ENCODE data around the gene STX3.

STX3 gene

DNA sequence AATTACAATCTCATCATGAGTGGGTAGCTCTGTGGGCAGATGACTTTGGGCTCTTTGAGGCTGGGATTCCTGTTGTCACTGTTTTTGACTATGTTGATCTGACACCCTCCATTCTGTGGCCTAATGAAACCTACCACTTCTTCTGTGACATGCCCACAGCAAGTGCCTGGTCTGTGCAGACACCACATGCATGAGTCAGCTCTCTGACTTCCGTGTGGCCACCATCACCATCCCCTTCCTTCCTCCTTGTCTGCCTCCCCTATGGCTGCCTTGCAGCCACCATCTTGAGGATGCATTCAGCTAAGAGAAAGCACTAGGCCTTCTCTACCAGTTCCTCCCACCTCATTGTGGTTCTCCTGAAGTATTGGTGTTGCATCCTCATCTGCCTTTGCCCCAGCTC, 26.3 kb upstream of the STX3 start:
- H3K36me3 ChIP-seq (ENCODE audit: control insufficient read depth, insufficient read depth, low read length) = no peaks in the 10 kb centered on the region

DNA sequence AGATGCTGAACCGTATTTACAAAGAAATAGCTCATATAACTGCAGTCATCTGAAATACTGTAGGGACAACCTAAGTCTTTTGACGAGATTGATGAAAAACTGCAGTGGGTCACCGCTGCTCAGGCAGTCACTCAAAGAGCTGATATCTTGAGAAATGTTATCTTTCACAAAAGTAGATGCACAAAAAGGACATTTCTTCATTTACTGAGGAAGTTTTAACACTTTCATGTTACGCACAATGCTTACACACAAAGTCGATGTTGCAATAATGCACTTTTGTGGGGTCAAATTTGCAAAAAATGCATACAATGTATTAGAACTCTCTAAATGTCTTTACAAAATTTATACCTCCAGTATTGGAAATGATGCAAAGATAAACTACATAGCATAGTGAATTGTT, 25.3 kb upstream of the STX3 start:
- H3K36me3 ChIP-seq (ENCODE audit: control insufficient read depth, insufficient read depth, low read length) = no peaks in the 10 kb centered on the region
- no peaks in the 10 kb centered on the region for H3K9me3 ChIP-seq (ENCODE audit: control insufficient read depth, insufficient read depth, low read length)
- no peak overlapping the region for H3K9ac ChIP-seq (ENCODE audit: low read depth, low read length)
- H3K4me3 ChIP-seq (ENCODE audit: low read depth, low read length) = no peak overlapping the region
- H3K27me3 ChIP-seq (ENCODE audit: control insufficient read depth, insufficient read depth, low read length) = no peaks in the 10 kb centered on the region
- H3K4me1 ChIP-seq (ENCODE audit: control insufficient read depth, insufficient read depth, low read length) = no peaks in the 10 kb centered on the region

More for the DNA sequence above, 26.3 kb upstream of the STX3 start:
- H3K9me3 ChIP-seq (ENCODE audit: control insufficient read depth, insufficient read depth, low read length) = no peaks in the 10 kb centered on the region
- H3K4me3 ChIP-seq (ENCODE audit: low read depth, low read length) = no peak overlapping the region
- no peaks in the 10 kb centered on the region for H3K27me3 ChIP-seq (ENCODE audit: control insufficient read depth, insufficient read depth, low read length)
- H3K4me1 ChIP-seq (ENCODE audit: control insufficient read depth, insufficient read depth, low read length) = no peaks in the 10 kb centered on the region
- H3K9ac ChIP-seq (ENCODE audit: low read depth, low read length) = no peak overlapping the region

- no peak overlapping the region for H3K4me3 ChIP-seq (ENCODE audit: low read depth, low read length)
- H3K4me1 ChIP-seq (ENCODE audit: control insufficient read depth, insufficient read depth, low read length) = no peaks in the 10 kb centered on the region
- H3K27me3 ChIP-seq (ENCODE audit: control insufficient read depth, insufficient read depth, low read length) = no peaks in the 10 kb centered on the region
- H3K9me3 ChIP-seq (ENCODE audit: control insufficient read depth, insufficient read depth, low read length) = no peaks in the 10 kb centered on the region
- H3K36me3 ChIP-seq (ENCODE audit: control insufficient read depth, insufficient read depth, low read length) = no peaks in the 10 kb centered on the region
- H3K9ac ChIP-seq (ENCODE audit: low read depth, low read length) = no peak overlapping the region
These were observed 24.1 kb upstream of the STX3 start for GRCh38 chr11:59730896-59731565.

- H3K9ac ChIP-seq (ENCODE audit: low read depth, low read length) = no peak overlapping the region
- H3K4me1 ChIP-seq (ENCODE audit: control insufficient read depth, insufficient read depth, low read length) = no peaks in the 10 kb centered on the region
These were observed 9.1 kb upstream of the STX3 start for GRCh38 chr11:59746111-59746510.

DNA sequence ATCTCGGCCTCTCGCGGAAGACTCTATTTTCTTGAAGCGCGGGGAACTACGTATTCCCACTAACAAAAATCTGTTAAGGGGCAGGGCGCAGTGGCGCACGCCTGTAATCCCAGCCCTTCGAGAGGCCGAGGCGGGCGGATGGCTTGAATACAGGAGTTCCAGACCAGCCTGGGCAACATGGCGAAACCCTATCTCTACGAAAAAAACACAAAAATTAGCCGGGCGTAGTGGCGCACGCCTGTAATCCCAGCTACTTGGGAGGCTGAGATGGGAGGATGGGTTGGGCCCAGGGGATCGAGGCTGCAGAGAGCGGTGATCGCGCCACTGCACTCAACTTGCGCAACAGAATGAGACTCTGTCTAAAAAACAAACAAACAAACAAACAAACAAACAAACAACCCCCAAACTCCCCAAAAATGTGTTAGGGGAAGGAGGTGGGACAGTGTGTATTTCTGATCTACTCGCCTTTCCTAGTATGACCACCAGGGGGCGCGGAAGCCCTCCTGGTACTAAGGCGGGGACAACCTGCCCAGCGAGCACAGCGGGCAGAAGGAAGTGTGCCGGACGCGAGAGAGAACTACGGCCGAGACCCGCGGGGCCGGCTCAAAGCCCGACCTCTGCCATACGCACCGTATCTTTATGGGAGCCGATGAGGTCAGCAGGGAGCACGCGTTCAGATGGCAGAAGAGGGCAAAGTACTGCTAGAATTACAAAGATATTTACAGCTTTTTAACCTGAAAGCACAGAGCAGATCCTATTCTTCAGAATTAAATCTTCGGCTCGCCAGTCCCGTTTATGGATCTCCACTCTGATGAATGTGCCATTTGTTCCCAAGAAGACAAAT, 1.3 kb upstream of the STX3 start:
- peak overlapping the region; percentile 78 for H3K4me3 ChIP-seq (ENCODE audit: low read depth, low read length)
- peak overlapping the region; percentile 32 for H3K9ac ChIP-seq (ENCODE audit: low read depth, low read length)
- H3K36me3 ChIP-seq (ENCODE audit: control insufficient read depth, insufficient read depth, low read length) = no peaks in the 10 kb centered on the region
- H3K9me3 ChIP-seq (ENCODE audit: control insufficient read depth, insufficient read depth, low read length) = no peaks in the 10 kb centered on the region
- H3K4me1 ChIP-seq (ENCODE audit: control insufficient read depth, insufficient read depth, low read length) = peaks cover 9% of the 10 kb centered on the region
- H3K27me3 ChIP-seq (ENCODE audit: control insufficient read depth, insufficient read depth, low read length) = peaks cover 2% of the 10 kb centered on the region

More at GRCh38 chr11:59746111-59746510, 9.1 kb upstream of the STX3 start:
- Histone ChIP-seq H3K9me3 (ENCODE audit: control insufficient read depth, insufficient read depth, low read length) (no peaks in the 10 kb centered on the region), H3K36me3 (ENCODE audit: control insufficient read depth, insufficient read depth, low read length) (no peaks in the 10 kb centered on the region), H3K4me3 (ENCODE audit: low read depth, low read length) (no peak overlapping the region), H3K27me3 (ENCODE audit: control insufficient read depth, insufficient read depth, low read length) (no peaks in the 10 kb centered on the region)

GRCh38 chr11:59754494-59754858, 700 bp upstream of the STX3 start:
- Histone ChIP-seq H3K9me3 (ENCODE audit: control insufficient read depth, insufficient read depth, low read length) (no peaks in the 10 kb centered on the region), H3K4me3 (ENCODE audit: low read depth, low read length) (peak overlapping the region; percentile 78), H3K36me3 (ENCODE audit: control insufficient read depth, insufficient read depth, low read length) (no peaks in the 10 kb centered on the region), H3K9ac (ENCODE audit: low read depth, low read length) (peak overlapping the region; percentile 32), H3K4me1 (ENCODE audit: control insufficient read depth, insufficient read depth, low read length) (peaks cover 10% of the 10 kb centered on the region), H3K27me3 (ENCODE audit: control insufficient read depth, insufficient read depth, low read length) (peaks cover 2% of the 10 kb centered on the region)

- H3K9me3 ChIP-seq (ENCODE audit: control insufficient read depth, insufficient read depth, low read length) = no peaks in the 10 kb centered on the region
- H3K9ac ChIP-seq (ENCODE audit: low read depth, low read length) = peak overlapping the region; percentile 54
- peaks cover 2% of the 10 kb centered on the region for H3K27me3 ChIP-seq (ENCODE audit: control insufficient read depth, insufficient read depth, low read length)
- peak overlapping the region; percentile 78 for H3K4me3 ChIP-seq (ENCODE audit: low read depth, low read length)
- H3K36me3 ChIP-seq (ENCODE audit: control insufficient read depth, insufficient read depth, low read length) = no peaks in the 10 kb centered on the region
- peaks cover 11% of the 10 kb centered on the region for H3K4me1 ChIP-seq (ENCODE audit: control insufficient read depth, insufficient read depth, low read length)
These were observed 753 bp downstream of the STX3 start for GRCh38 chr11:59755701-59756557.

GRCh38 chr11:59756558-59756840, 1.3 kb downstream of the STX3 start:
- Histone ChIP-seq H3K27me3 (ENCODE audit: control insufficient read depth, insufficient read depth, low read length) (peaks cover 2% of the 10 kb centered on the region), H3K9me3 (ENCODE audit: control insufficient read depth, insufficient read depth, low read length) (no peaks in the 10 kb centered on the region), H3K36me3 (ENCODE audit: control insufficient read depth, insufficient read depth, low read length) (no peaks in the 10 kb centered on the region), H3K9ac (ENCODE audit: low read depth, low read length) (no peak overlapping the region), H3K4me1 (ENCODE audit: control insufficient read depth, insufficient read depth, low read length) (peaks cover 11% of the 10 kb centered on the region), H3K4me3 (ENCODE audit: low read depth, low read length) (peak overlapping the region; percentile 78)

DNA sequence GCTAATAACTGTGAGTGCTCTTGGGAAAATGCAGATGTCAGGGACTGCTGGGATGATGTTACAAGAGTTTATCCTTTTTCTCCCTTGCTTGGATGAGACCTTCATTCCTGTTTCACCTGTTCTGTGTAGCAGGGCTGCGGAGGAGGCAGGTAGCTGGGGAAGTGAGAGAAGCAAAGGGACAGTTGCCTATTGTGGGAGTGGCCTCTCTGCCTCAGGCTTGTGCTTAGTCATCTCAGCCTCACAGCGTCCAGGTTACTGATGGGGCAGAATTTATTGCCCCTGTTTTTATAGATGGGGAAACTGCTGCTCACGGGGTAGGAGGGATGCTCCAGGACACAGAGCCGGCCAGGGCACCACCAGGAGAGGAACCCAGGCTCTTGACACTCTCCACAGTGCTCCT, 1.7 kb downstream of the STX3 start:
- Histone ChIP-seq H3K36me3 (ENCODE audit: control insufficient read depth, insufficient read depth, low read length) (no peaks in the 10 kb centered on the region), H3K27me3 (ENCODE audit: control insufficient read depth, insufficient read depth, low read length) (peaks cover 2% of the 10 kb centered on the region), H3K9me3 (ENCODE audit: control insufficient read depth, insufficient read depth, low read length) (no peaks in the 10 kb centered on the region), H3K4me3 (ENCODE audit: low read depth, low read length) (peak overlapping the region; percentile 78), H3K9ac (ENCODE audit: low read depth, low read length) (no peak overlapping the region), H3K4me1 (ENCODE audit: control insufficient read depth, insufficient read depth, low read length) (peaks cover 11% of the 10 kb centered on the region)

- peaks cover 11% of the 10 kb centered on the region for H3K4me1 ChIP-seq (ENCODE audit: control insufficient read depth, insufficient read depth, low read length)
- H3K4me3 ChIP-seq (ENCODE audit: low read depth, low read length) = no peak overlapping the region
- H3K9ac ChIP-seq (ENCODE audit: low read depth, low read length) = no peak overlapping the region
- H3K9me3 ChIP-seq (ENCODE audit: control insufficient read depth, insufficient read depth, low read length) = no peaks in the 10 kb centered on the region
- H3K27me3 ChIP-seq (ENCODE audit: control insufficient read depth, insufficient read depth, low read length) = peaks cover 2% of the 10 kb centered on the region
- H3K36me3 ChIP-seq (ENCODE audit: control insufficient read depth, insufficient read depth, low read length) = no peaks in the 10 kb centered on the region
These were observed 3.3 kb downstream of the STX3 start for GRCh38 chr11:59758401-59759037.

GRCh38 chr11:59759900-59760299, 4.7 kb downstream of the STX3 start:
- no peak overlapping the region for H3K9ac ChIP-seq (ENCODE audit: low read depth, low read length)
- H3K4me1 ChIP-seq (ENCODE audit: control insufficient read depth, insufficient read depth, low read length) = peaks cover 11% of the 10 kb centered on the region
- no peak overlapping the region for H3K4me3 ChIP-seq (ENCODE audit: low read depth, low read length)
- H3K9me3 ChIP-seq (ENCODE audit: control insufficient read depth, insufficient read depth, low read length) = no peaks in the 10 kb centered on the region
- no peaks in the 10 kb centered on the region for H3K27me3 ChIP-seq (ENCODE audit: control insufficient read depth, insufficient read depth, low read length)
- H3K36me3 ChIP-seq (ENCODE audit: control insufficient read depth, insufficient read depth, low read length) = no peaks in the 10 kb centered on the region

All from iPS-15b (cell line).